Head of caudate nucleus (tissue), 42 donors: ENCODE results near the gene RASAL1.

Experiments used
- DNase-seq, 42 donors: peaks; one replicate each; pipeline versions ENCODE4 v3.0.0 to v3.0.0-alpha.2; 2020 to 2021; ENCODE audit warnings: mixed read lengths in 7 of 42
- intact Hi-C: fragments of 100-400 bp; cut with DNase I; formaldehyde crosslinking; loops from one replicate; pipeline ENCODE4 v1.15.0; 2022

The RASAL1 gene

GRCh38 chr12:113056381-113056630, 79.3 kb downstream of the RASAL1 start:
- no peak for DNase-seq
- intact Hi-C loops = loop anchor here (2.0 kb wide), 1 partner anchor 42 kb away; no protein-coding TSS in a partner anchor

- peak in 1 of 42 donors; percentile 27 for DNase-seq
- intact Hi-C loops = loop anchor here (2.0 kb wide), 1 partner anchor 43 kb away; no protein-coding TSS in a partner anchor
These were observed 79.8 kb downstream of the RASAL1 start for GRCh38 chr12:113055594-113056380.

GRCh38 chr12:113054948-113055486, 80.5 kb downstream of the RASAL1 start:
- DNase-seq = no peak
- intact Hi-C loops = no loop called here

- DNase-seq = no peak
- intact Hi-C loops = no loop called here
These were observed 83.2 kb downstream of the RASAL1 start for GRCh38 chr12:113052326-113052725.

GRCh38 chr12:113051759-113052158, 83.8 kb downstream of the RASAL1 start:
- no peak for DNase-seq
- intact Hi-C loops = no loop called here

- DNase-seq = no peak
- intact Hi-C loops = no loop called here
These were observed 84.8 kb downstream of the RASAL1 start for GRCh38 chr12:113050795-113051194.

- DNase-seq = no peak
- intact Hi-C loops = loop anchor here (2.0 to 5.0 kb wide), 2 partner anchors 103 to 122 kb away; no protein-coding TSS in a partner anchor
These were observed 85.4 kb downstream of the RASAL1 start for GRCh38 chr12:113049976-113050742.
